Mammary epithelial cell (primary cell): ENCODE results near the gene PBOV1.

ENCODE experiments used
- CTCF ChIP-seq, 2 donors: IDR thresholded peaks in 1 of 2; conservative IDR thresholded peaks in 1 of 2; 2 replicates each; pipeline ENCODE4 v1.5.1; 2011 to 2012; ENCODE audit warnings: inconsistent platforms in 2 of 2, low read length in 2 of 2, mild to moderate bottlenecking in 2 of 2, control low read depth in 1 of 2, low read depth in 1 of 2; ENCODE audit not compliant: insufficient read depth in 1 of 2; ENCODE audit errors: extremely low read depth in 1 of 2
- EZH2 ChIP-seq: IDR thresholded peaks from 2 replicates; pipeline ENCODE4 v1.6.1; 2012; ENCODE audit warnings: low read length, inconsistent platforms, borderline replicate concordance

GRCh38 chr6:138184230-138184629, 34.1 kb downstream of the PBOV1 start:
- TF ChIP-seq CTCF (conservative IDR thresholded peaks at IDR 0.05 in 1 of 2, IDR thresholded peaks at IDR 0.05 in 1 of 2; ENCODE audit: extremely low read depth in 1 of 2, insufficient read depth in 1 of 2, low read depth in 1 of 2, low read length in 2 of 2) (no peak), EZH2 (no peak)
